ENCODE results near the gene RIC8A. TPM values are rescaled to one million over a fixed set of nuclear protein-coding genes. Genes with fewer than 3 reads are reported as not detected.
"Not testable (repeated sequence)": the region's sequence is repeated elsewhere in the genome, so short reads cannot be mapped to it uniquely, and the experiment has no call there.

The RIC8A gene
- total RNA-seq, 1 donor from 2014 or later = 95.5 TPM

DNA sequence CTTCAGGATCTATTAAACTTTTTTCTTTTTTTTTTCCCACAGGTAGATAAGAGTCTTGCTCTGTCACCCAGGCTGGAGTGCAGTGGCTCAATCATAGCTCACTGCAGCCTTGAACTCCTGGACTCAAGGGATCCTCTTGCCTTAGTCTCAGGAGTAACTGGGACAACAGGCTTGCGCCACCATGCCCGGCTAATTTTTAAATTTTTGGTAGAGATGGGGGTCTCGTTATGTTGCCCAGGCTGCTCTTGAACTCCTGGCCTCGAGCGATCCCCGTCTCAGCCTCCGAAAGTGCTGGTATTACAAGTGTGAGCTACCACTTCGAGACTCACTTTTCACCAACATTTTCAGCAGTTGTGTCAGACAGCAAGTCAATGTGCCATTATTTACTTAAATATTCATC lies 27.7 kb downstream of the RIC8A start:
- TF ChIP-seq, protein P1, sequence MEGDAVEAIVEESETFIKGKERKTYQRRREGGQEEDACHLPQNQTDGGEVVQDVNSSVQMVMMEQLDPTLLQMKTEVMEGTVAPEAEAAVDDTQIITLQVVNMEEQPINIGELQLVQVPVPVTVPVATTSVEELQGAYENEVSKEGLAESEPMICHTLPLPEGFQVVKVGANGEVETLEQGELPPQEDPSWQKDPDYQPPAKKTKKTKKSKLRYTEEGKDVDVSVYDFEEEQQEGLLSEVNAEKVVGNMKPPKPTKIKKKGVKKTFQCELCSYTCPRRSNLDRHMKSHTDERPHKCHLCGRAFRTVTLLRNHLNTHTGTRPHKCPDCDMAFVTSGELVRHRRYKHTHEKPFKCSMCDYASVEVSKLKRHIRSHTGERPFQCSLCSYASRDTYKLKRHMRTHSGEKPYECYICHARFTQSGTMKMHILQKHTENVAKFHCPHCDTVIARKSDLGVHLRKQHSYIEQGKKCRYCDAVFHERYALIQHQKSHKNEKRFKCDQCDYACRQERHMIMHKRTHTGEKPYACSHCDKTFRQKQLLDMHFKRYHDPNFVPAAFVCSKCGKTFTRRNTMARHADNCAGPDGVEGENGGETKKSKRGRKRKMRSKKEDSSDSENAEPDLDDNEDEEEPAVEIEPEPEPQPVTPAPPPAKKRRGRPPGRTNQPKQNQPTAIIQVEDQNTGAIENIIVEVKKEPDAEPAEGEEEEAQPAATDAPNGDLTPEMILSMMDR (IDR thresholded peaks at IDR 0.05; ENCODE audit: partially characterized antibody, unreplicated experiment) = no peak
- no peak for DNase-seq
- Mint-ChIP-seq H3K27ac (ENCODE audit: unreplicated experiment) (peak overlapping the region; percentile 67), H3K4me3 (ENCODE audit: unreplicated experiment) (peak overlapping the region; percentile 95), H3K27me3 (ENCODE audit: unreplicated experiment) (peaks cover 2% of the 10 kb centered on the region), H3K36me3 (ENCODE audit: unreplicated experiment) (no peaks in the 10 kb centered on the region), H3K4me1 (ENCODE audit: low read depth, unreplicated experiment) (peaks cover 1% of the 10 kb centered on the region), H3K9me3 (ENCODE audit: unreplicated experiment) (peaks cover 4% of the 10 kb centered on the region)

GRCh38 chr11:235609-235996 lies 28.1 kb downstream of the RIC8A start:
- Mint-ChIP-seq H3K4me3 (ENCODE audit: unreplicated experiment) (peak overlapping the region; percentile 95), H3K36me3 (ENCODE audit: unreplicated experiment) (no peaks in the 10 kb centered on the region), H3K9me3 (ENCODE audit: unreplicated experiment) (peaks cover 4% of the 10 kb centered on the region), H3K27ac (ENCODE audit: unreplicated experiment) (peak overlapping the region; percentile 67), H3K27me3 (ENCODE audit: unreplicated experiment) (peaks cover 2% of the 10 kb centered on the region), H3K4me1 (ENCODE audit: low read depth, unreplicated experiment) (peaks cover 1% of the 10 kb centered on the region)
- no peak for DNase-seq
- TF ChIP-seq, protein P1 (IDR thresholded peaks at IDR 0.05; ENCODE audit: partially characterized antibody, unreplicated experiment) = no peak

DNA sequence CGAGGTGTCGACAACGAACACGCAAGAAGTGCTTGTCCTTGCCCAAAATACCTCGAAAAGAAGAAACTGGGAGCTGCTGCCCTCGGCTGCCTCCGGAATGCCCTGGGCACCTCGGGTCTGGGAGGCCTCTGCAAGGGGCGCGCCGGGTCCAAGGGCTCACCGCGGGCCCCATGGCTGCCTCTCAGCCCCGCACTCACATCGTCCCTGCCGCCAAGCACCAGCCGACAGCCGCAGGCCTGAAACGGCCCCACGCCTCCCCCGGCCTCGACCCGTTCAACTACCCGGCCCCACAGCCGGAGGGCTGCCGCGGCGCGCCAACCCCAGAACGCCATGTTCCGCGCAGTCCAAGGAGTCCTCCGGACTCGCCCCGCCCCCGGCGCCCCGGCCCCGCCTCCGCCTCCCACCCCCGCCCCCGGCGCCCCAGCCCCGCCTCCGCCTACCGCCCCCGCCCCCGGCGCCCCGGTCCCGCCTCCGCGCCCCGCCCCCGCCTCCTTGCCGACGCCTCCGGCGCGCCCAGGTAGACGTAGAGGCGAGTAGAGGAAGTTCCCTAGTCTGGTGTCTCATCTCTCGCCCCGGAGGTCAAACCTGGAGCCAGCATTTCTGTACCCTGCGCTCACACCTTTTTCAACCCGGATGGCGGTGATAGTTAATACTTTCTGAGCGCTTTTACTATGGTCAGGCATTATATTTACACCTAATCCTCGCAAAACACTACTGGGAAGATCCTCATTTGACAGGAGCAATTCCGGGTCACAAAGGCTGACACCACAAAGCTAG lies 28.7 kb downstream of the RIC8A start, which contains the start of gene SIRT3:
SIRT3 (minus strand) TSS at position 346 of the 777 bp plus-strand sequence; CDS start at position 332, 14 bp downstream.
- peaks cover 1% of the 10 kb centered on the region for H3K4me1 Mint-ChIP-seq (ENCODE audit: low read depth, unreplicated experiment)
- H3K9me3 Mint-ChIP-seq (ENCODE audit: unreplicated experiment) = peaks cover 4% of the 10 kb centered on the region
- H3K27me3 Mint-ChIP-seq (ENCODE audit: unreplicated experiment) = peaks cover 2% of the 10 kb centered on the region
- H3K27ac Mint-ChIP-seq (ENCODE audit: unreplicated experiment) = peak within 1 kb of the TSS; percentile 90
- TF ChIP-seq, protein P1 (IDR thresholded peaks at IDR 0.05; ENCODE audit: partially characterized antibody, unreplicated experiment) = no peak
- peak within 1 kb of the TSS; percentile 98 for H3K4me3 Mint-ChIP-seq (ENCODE audit: unreplicated experiment)
- no peaks in the 10 kb centered on the region for H3K36me3 Mint-ChIP-seq (ENCODE audit: unreplicated experiment)
- peak; percentile 81 for DNase-seq

DNA sequence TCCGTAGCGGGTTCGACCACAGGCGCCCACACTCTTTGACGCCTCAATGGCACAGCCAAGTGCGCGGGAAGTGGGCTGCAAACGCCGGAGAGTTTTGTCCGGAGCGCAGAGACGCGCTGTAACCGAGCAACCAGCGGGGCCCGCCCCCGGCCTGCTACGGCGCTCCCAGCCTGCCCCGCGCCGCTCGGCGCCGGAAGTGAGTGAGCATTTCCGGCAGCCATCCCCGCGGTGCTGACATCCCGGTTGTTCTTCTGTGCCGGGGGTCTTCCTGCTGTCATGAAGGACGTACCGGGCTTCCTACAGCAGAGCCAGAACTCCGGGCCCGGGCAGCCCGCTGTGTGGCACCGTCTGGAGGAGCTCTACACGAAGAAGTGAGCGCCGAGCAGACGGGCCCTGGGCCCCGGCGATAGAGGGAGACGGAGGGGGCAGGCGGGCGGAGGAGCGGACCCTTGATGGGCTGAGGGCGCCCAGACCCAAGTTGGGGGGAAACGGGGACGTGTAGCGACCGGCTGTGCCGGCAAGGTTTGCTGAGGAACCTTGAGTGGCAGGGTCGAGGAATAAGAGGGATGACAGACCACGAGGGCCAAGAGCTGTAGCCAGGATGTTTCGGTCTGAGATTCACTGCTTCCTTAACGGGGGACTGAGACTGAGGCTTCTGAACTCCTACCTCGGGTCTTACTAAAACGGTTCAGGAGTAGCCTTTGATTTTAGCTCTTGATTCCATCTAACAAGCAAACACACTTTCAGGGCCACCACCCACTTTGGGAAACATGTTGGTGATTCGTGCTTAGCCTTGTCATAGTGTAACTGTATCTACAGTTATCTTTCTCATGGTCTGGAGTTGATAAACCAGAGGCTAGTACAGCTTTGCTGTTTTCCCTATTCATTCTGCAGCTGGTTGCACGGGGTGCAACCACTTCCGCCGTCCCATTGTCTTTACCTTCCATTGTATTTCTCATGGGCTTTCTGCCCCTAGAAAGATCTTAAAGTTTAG lies 29.6 kb downstream of the RIC8A start, which contains the start of gene PSMD13:
PSMD13 (plus strand) TSS at position 203 of the 994 bp plus-strand sequence; CDS start at position 277, 74 bp downstream.
- H3K27me3 Mint-ChIP-seq (ENCODE audit: unreplicated experiment) = peaks cover 2% of the 10 kb centered on the region
- peaks cover 4% of the 10 kb centered on the region for H3K9me3 Mint-ChIP-seq (ENCODE audit: unreplicated experiment)
- no peaks in the 10 kb centered on the region for H3K36me3 Mint-ChIP-seq (ENCODE audit: unreplicated experiment)
- H3K4me3 Mint-ChIP-seq (ENCODE audit: unreplicated experiment) = peak within 1 kb of the TSS; percentile 98
- TF ChIP-seq, protein P1 (IDR thresholded peaks at IDR 0.05; ENCODE audit: partially characterized antibody, unreplicated experiment) = no peak
- peak; percentile 91 for DNase-seq
- peaks cover 1% of the 10 kb centered on the region for H3K4me1 Mint-ChIP-seq (ENCODE audit: low read depth, unreplicated experiment)
- peak within 1 kb of the TSS; percentile 90 for H3K27ac Mint-ChIP-seq (ENCODE audit: unreplicated experiment)

DNA sequence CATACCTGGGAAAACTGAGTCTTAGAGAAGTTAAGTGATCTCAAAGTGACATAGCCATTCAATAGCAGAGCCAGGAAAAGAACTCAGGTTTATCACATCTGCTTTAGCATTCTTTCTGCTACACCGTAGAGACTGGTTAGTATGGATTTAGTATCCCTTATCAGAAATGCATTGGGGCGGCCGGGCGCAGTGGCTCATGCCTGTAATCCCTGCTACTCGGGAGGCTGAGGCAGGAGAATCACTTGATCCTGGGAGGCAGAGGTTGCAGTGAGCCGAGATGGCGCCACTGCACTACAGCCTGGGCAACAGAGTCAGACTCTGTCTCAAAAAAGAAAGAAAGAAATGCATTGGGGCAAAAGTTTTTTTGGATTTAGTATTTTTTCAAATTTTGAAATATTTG lies 30.8 kb downstream of the RIC8A start:
- not testable (repeated sequence) for H3K4me3 Mint-ChIP-seq (ENCODE audit: unreplicated experiment); H3K27me3 Mint-ChIP-seq (ENCODE audit: unreplicated experiment); H3K27ac Mint-ChIP-seq (ENCODE audit: unreplicated experiment); H3K9me3 Mint-ChIP-seq (ENCODE audit: unreplicated experiment); H3K4me1 Mint-ChIP-seq (ENCODE audit: low read depth, unreplicated experiment); H3K36me3 Mint-ChIP-seq (ENCODE audit: unreplicated experiment); DNase-seq
